Central memory CD8-positive, alpha-beta T cell (primary cell): ENCODE measurements around the gene PCDHA7.

Experiments
- ATAC-seq: fragments of 150-1000 bp; cut with Tn5 transposase; replicated peaks from 2 replicates; pipeline ENCODE4 v1.10.0; 2022; ENCODE audit warnings: mild to moderate bottlenecking, moderate FRiP score, moderate number of reproducible peaks; ENCODE audit not compliant: poor library complexity, severe bottlenecking; ENCODE audit errors: extremely low read depth
- DNase-seq, 2 donors: peaks; one replicate each; pipeline ENCODE4 v3.0.0; 2021; ENCODE audit warnings: low spot score in 2 of 2
- H3K27ac Mint-ChIP-seq: one replicate; pipeline ENCODE4 v1.8.0; 2022; ENCODE audit warnings: low read depth, mild to moderate bottlenecking, moderate library complexity, mixed read lengths
- H3K27me3 Mint-ChIP-seq: one replicate; pipeline ENCODE4 v1.8.0; 2022; ENCODE audit warnings: mixed read lengths
- H3K36me3 Mint-ChIP-seq: one replicate; pipeline ENCODE4 v1.8.0; 2022; ENCODE audit warnings: mild to moderate bottlenecking, moderate library complexity, mixed read lengths; ENCODE audit not compliant: insufficient read depth
- H3K4me1 Mint-ChIP-seq: one replicate; pipeline ENCODE4 v1.8.0; 2022; ENCODE audit warnings: mixed read lengths
- H3K4me3 Mint-ChIP-seq: one replicate; pipeline ENCODE4 v1.8.0; 2022; ENCODE audit warnings: mild to moderate bottlenecking, moderate library complexity, mixed read lengths
- H3K9me3 Mint-ChIP-seq: one replicate; pipeline ENCODE4 v1.8.0; 2022; ENCODE audit warnings: mixed read lengths

The PCDHA7 gene

DNA sequence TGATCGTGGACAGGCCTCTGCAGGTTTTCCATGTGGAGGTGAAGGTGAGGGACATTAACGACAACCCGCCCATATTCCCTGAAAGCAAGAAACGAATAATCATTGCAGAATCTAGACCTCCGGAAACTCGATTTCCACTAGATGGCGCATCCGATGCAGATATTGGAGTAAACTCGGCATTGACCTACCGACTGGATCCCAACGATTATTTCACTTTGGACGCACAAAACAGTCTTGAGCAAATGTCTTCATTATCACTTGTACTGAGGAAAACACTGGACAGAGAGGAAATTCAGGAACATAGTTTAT lies 48.5 kb downstream of the PCDHA7 start:
- H3K36me3 Mint-ChIP-seq, result no peaks in the 10 kb centered on the region
- H3K4me1 Mint-ChIP-seq, result no peaks in the 10 kb centered on the region
- peaks cover 32% of the 10 kb centered on the region for H3K27me3 Mint-ChIP-seq
- H3K4me3 Mint-ChIP-seq, result no peak overlapping the region
- ATAC-seq (no peak), DNase-seq (no peak)
- H3K9me3 Mint-ChIP-seq, result peaks cover 10% of the 10 kb centered on the region
- no peak overlapping the region for H3K27ac Mint-ChIP-seq

DNA sequence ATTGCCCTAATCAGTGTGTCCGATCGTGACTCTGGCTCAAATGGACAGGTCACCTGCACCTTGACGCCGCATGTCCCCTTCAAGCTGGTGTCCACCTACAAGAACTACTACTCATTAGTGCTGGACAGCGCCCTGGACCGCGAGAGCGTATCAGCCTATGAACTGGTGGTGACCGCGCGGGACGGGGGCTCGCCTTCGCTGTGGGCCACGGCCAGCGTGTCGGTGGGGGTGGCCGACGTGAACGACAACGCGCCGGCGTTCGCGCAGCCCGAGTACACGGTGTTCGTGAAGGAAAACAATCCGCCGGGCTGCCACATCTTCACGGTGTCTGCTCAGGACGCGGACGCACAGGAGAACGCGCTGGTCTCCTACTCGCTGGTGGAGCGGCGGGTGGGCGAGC lies 49.3 kb downstream of the PCDHA7 start:
- Mint-ChIP-seq H3K36me3 (no peaks in the 10 kb centered on the region), H3K4me3 (no peak overlapping the region), H3K9me3 (peaks cover 13% of the 10 kb centered on the region), H3K27me3 (peaks cover 40% of the 10 kb centered on the region), H3K4me1 (no peaks in the 10 kb centered on the region), H3K27ac (no peak overlapping the region)
- DNase-seq (no peak), ATAC-seq (no peak)

DNA sequence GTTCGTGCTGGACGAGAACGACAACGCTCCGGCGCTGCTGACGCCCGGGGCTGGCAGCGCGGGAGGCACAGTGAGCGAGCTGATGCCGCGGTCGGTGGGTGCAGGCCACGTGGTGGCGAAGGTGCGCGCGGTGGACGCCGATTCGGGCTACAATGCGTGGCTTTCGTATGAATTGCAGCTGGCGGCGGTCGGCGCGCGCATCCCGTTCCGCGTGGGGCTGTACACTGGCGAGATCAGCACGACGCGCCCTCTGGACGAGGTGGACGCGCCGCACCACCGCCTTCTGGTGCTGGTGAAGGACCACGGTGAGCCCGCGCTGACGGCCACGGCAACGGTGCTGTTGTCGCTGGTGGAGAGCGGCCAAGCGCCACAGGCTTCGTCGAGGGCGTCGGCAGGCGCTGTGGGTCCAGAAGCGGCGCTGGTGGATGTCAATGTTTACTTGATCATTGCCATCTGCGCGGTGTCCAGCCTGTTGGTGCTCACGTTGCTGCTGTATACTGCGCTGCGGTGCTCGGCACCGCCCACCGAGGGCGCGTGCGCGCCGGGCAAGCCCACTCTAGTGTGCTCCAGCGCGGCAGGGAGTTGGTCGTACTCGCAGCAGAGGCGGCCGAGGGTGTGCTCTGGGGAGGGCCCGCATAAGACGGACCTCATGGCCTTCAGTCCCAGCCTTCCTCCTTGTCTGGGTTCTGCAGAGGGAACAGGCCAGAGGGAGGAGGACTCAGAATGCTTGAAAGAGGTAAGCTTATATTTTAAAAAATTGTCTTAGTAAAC lies 50.0 kb downstream of the PCDHA7 start:
- Mint-ChIP-seq H3K4me1 (no peaks in the 10 kb centered on the region), H3K27me3 (peaks cover 40% of the 10 kb centered on the region), H3K9me3 (peaks cover 8% of the 10 kb centered on the region), H3K4me3 (no peak overlapping the region), H3K27ac (no peak overlapping the region), H3K36me3 (no peaks in the 10 kb centered on the region)
- DNase-seq, result no peak
- no peak for ATAC-seq
